Cardiac muscle cell (in vitro differentiated cells and primary cell): ENCODE data around the gene TRMT61A. TPM values are rescaled to one million over a fixed set of nuclear protein-coding genes. Genes with fewer than 3 reads are reported as not detected.
A peak's percentile ranks its signal among the peaks of the same experiment; 100 is the strongest.

Experiments
- DNase-seq, 2 donors: peaks; one replicate each; pipeline versions ENCODE4 v3.0.0 to v3.0.0-alpha.2; 2010 to 2017; ENCODE audit warnings: low read depth in 1 of 2, low spot score in 1 of 2
- H3K27ac ChIP-seq: fragments of 200-600 bp; sonication (generic); 2 replicates; pipeline ENCODE4 v1.5.1; 2016
- H3K27me3 ChIP-seq: fragments of 200-600 bp; sonication (generic); 2 replicates; pipeline ENCODE4 v1.6.0; 2016; ENCODE audit warnings: control low read depth
- H3K36me3 ChIP-seq: fragments of 200-600 bp; sonication (generic); 2 replicates; pipeline ENCODE4 v1.5.1; 2016; ENCODE audit warnings: control low read depth
- H3K4me1 ChIP-seq: fragments of 200-600 bp; sonication (generic); 2 replicates; pipeline ENCODE4 v1.8.1; 2017; ENCODE audit warnings: low read depth, mild to moderate bottlenecking, mixed run types
- H3K4me3 ChIP-seq: fragments of 200-600 bp; sonication (generic); 2 replicates; pipeline ENCODE4 v1.5.1; 2016; ENCODE audit warnings: mild to moderate bottlenecking
- H3K9me3 ChIP-seq: fragments of 200-600 bp; sonication (generic); 2 replicates; pipeline ENCODE4 v1.5.1; 2017; ENCODE audit warnings: low read depth, mild to moderate bottlenecking, control low read depth
- CTCF ChIP-seq: IDR thresholded peaks from 2 replicates; pipeline ENCODE4 v1.5.1; 2012; ENCODE audit warnings: low read depth, mild to moderate bottlenecking, low read length
- polyA plus RNA-seq: library from polyadenylated mRNA; unstranded; fragments of >200 nt; fragmentation: Nextera tagmentation; extraction: Ambion mirVana; gene quantifications from 2 replicates; pipeline ENCODE4 v1.2.1, GENCODE V29; 2016
- total RNA-seq: library from RNA; depleted of rRNA; stranded (reverse); fragments of >200 nt; gene quantifications from 2 replicates; pipeline ENCODE4 v1.2.3, GENCODE V29; 2016

TRMT61A gene
- total and polyA plus RNA-seq, 2 experiments from 2014 or later = 7.4 to 7.5 TPM

GRCh38 chr14:103526914-103527248 is 2.1 kb upstream of the TRMT61A start:
- Histone ChIP-seq H3K27ac (no peak overlapping the region), H3K27me3 (peaks cover 15% of the 10 kb centered on the region), H3K4me1 (peaks cover 14% of the 10 kb centered on the region), H3K4me3 (no peak overlapping the region), H3K9me3 (no peaks in the 10 kb centered on the region), H3K36me3 (no peaks in the 10 kb centered on the region)
- no peak for TF ChIP-seq CTCF
- no peak for DNase-seq

- Histone ChIP-seq H3K4me3 (no peak overlapping the region), H3K27me3 (peaks cover 12% of the 10 kb centered on the region), H3K36me3 (no peaks in the 10 kb centered on the region), H3K4me1 (peaks cover 14% of the 10 kb centered on the region), H3K9me3 (no peaks in the 10 kb centered on the region), H3K27ac (peak overlapping the region; percentile 84)
- no peak for TF ChIP-seq CTCF
- no peak for DNase-seq
Observed at GRCh38 chr14:103527408-103528145, 1.4 kb upstream of the TRMT61A start.

- Histone ChIP-seq H3K36me3 (no peaks in the 10 kb centered on the region), H3K27ac (peak overlapping the region; percentile 84), H3K4me3 (peak overlapping the region; percentile 70), H3K27me3 (peaks cover 8% of the 10 kb centered on the region), H3K4me1 (peaks cover 11% of the 10 kb centered on the region), H3K9me3 (no peaks in the 10 kb centered on the region)
- no peak for TF ChIP-seq CTCF
- DNase-seq = peak in 1 of 2 donors; percentile 37
Observed at GRCh38 chr14:103528146-103528586, 830 bp upstream of the TRMT61A start.

- no peak for DNase-seq
Observed at GRCh38 chr14:103529383-103530365, 678 bp downstream of the TRMT61A start.

GRCh38 chr14:103530390-103530789 is 1.4 kb downstream of the TRMT61A start:
- H3K36me3 ChIP-seq = no peaks in the 10 kb centered on the region
- peak; percentile 38 to 82 for DNase-seq
- H3K4me1 ChIP-seq = peaks cover 9% of the 10 kb centered on the region
- H3K27me3 ChIP-seq = no peaks in the 10 kb centered on the region
- no peak overlapping the region for H3K27ac ChIP-seq
- no peak for TF ChIP-seq CTCF
- no peaks in the 10 kb centered on the region for H3K9me3 ChIP-seq
- H3K4me3 ChIP-seq = no peak overlapping the region

More at GRCh38 chr14:103529383-103530365, 678 bp downstream of the TRMT61A start:
- Histone ChIP-seq H3K27me3 (no peaks in the 10 kb centered on the region), H3K4me1 (peaks cover 9% of the 10 kb centered on the region), H3K36me3 (no peaks in the 10 kb centered on the region), H3K27ac (no peak overlapping the region), H3K4me3 (peak overlapping the region; percentile 70), H3K9me3 (no peaks in the 10 kb centered on the region)
- no peak for TF ChIP-seq CTCF
